SU-DHL-6 (cell line): ENCODE data around the gene SEZ6.

ENCODE experiments used
- CTCF ChIP-seq: fragments of 200-600 bp; sonication (generic); IDR thresholded peaks from one replicate; pipeline ENCODE4 v1.5.1; 2017; ENCODE audit warnings: antibody characterized with exemption, mild to moderate bottlenecking, low read length, moderate library complexity; ENCODE audit not compliant: insufficient read depth, poor library complexity, severe bottlenecking
- EZH2phosphoT487 ChIP-seq: fragments of 200-600 bp; sonication (generic), shearing (Covaris generic); conservative IDR thresholded peaks from 2 replicates; pipeline ENCODE4 v1.6.1; 2018; ENCODE audit warnings: mild to moderate bottlenecking, antibody characterized with exemption, low read length, moderate library complexity, mixed read lengths

GRCh38 chr17:28940675-28941074 lies 65.2 kb downstream of the SEZ6 start:
- no peak for TF ChIP-seq CTCF
- no peak for TF ChIP-seq EZH2phosphoT487
